Sciatic nerve (tissue), 2 donors: ENCODE measurements around the gene ZNF787. TPM values are rescaled to one million over a fixed set of nuclear protein-coding genes. Genes with fewer than 3 reads are reported as not detected.
"Not testable (repeated sequence)": the region's sequence is repeated elsewhere in the genome, so short reads cannot be mapped to it uniquely, and the experiment has no call there.

Source experiments
- ATAC-seq: fragments of 200-7000 bp; cut with Tn5 transposase; one replicate; pipeline ENCODE4 v1.9.1; 2020; ENCODE audit warnings: mild to moderate bottlenecking, moderate library complexity
- DNase-seq: peaks from one replicate; pipeline ENCODE4 v3.0.0-alpha.2; 2020; ENCODE audit warnings: low spot score
- intact Hi-C: fragments of 100-400 bp; cut with DNase I; formaldehyde crosslinking; loops from one replicate; pipeline ENCODE4 v1.14.2; 2022
- total RNA-seq: library from RNA; stranded (reverse); fragmentation: NEBNext Ultra II Directional; extraction: Animal tissue kit (Norgen Biotek cat#: 25700); gene quantifications from one replicate; pipeline ENCODE4 v1.2.1, GENCODE V29; 2021
- donor health status: DM: no; HTN: no; CAD: no.
- donor health status: DM: no; HTN: no; CAD: no.

The ZNF787 gene
- total RNA-seq = 24.6 TPM

- intact Hi-C loops = no loop called here
- DNase-seq = peak; percentile 99
- peak; percentile 98 for ATAC-seq
Observed at GRCh38 chr19:56121180-56122167, at the start of gene ZNF787. Gene ZNF787, minus strand, starts transcription at chr19:56121295. Its CDS starts 18,078 bp downstream, at chr19:56103217.

DNA sequence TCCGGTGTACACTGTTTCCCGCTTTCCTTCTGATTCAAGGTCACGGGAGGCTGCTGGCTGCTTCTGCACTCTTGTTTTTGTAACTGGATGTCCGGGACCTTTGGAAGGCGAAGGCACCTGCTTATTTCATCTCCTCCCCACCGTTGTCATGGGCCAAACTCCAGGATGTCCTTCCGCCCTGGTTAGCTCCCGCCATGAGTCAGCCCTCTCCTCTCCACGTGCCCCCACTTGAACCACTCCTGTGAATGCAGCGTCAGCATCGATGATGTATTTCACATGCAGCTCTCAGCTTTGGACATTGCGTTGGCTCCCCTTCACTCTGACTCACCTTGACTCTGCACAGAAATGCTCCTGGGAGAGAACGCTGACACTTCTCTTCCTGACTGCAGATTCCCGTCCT lies 49.2 kb upstream of the ZNF787 start:
- DNase-seq (no peak), ATAC-seq (no peak)
- intact Hi-C loops = no loop called here

GRCh38 chr19:56167064-56167578 lies 46.0 kb upstream of the ZNF787 start:
- ATAC-seq (no peak), DNase-seq (no peak)
- intact Hi-C loops = no loop called here

DNA sequence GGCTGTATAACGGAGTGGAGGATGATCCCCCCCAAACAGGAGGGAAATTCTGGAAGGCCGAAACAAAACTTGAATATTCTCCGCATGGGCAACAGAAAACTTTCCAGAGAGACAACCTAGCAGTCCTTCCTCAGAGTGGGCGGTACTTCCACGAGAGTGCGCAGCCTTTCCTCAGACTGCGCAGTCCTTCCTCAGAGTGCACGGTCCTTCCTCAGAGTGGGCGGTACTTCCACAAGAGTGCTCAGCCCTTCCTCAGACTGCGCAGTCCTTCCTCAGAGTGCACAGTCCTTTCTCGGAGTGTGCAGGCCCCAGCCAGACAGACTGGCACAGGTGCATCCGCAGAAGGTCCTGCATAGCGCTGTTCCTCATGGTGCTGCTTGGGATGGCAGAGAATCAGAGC lies 42.0 kb upstream of the ZNF787 start:
- no peak for DNase-seq
- ATAC-seq = no peak
- intact Hi-C loops = loop anchor here (5.0 kb wide), 1 partner anchor 81 kb away; no protein-coding TSS in a partner anchor

DNA sequence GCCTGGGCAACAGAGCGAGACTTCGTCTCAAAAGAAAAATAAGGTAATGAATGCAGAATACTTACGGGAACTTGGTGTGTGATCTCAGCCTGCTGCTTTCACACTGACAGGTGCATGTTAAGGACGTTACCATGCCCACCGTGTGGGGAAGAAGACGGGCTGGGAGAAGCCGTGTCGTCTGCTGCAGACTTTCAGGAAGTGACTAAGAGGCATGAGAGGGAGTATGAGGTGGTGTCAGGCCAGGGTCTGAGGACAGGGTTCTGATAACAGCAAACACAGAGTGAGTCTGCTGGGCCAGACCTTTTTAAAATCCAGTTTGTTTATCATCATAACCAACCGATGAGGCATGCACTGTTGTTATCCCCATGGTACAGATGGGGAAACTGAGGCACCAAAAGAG lies 41.2 kb upstream of the ZNF787 start:
- no peak for DNase-seq
- intact Hi-C loops = loop anchor here (5.0 kb wide), 1 partner anchor 80 kb away; no protein-coding TSS in a partner anchor
- ATAC-seq = no peak

DNA sequence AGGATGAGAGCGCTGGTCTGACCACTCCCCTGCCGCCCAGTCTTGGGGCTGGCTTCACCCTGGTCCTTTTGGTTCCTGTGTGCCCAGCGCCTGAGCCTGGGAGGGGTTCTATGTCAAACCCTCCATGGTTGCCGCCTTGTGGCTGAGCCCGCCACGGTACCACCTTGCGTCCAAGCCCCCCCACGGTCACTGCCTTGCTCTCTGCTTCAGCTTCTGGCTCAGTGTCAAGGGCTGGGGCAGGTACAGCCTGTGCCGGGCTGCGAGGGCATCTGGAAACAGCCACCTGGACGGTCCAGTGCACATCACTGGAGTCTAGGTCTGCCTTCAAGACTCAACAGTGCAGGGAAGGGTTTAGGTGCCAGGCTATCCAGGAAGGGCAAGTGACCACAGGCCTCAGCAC lies 40.4 kb upstream of the ZNF787 start:
- DNase-seq (no peak), ATAC-seq (no peak)
- intact Hi-C loops = loop anchor here (5.0 kb wide), 1 partner anchor 79 kb away; no protein-coding TSS in a partner anchor

GRCh38 chr19:56159622-56160271 lies 38.7 kb upstream of the ZNF787 start:
- ATAC-seq = no peak

GRCh38 chr19:56159009-56159559 lies 38.0 kb upstream of the ZNF787 start:
- no peak for ATAC-seq
- no peak for DNase-seq
- intact Hi-C loops = no loop called here

More at GRCh38 chr19:56159622-56160271, 38.7 kb upstream of the ZNF787 start:
- no peak for DNase-seq
- intact Hi-C loops = loop anchor here (5.0 kb wide), 1 partner anchor 77 kb away; no protein-coding TSS in a partner anchor

DNA sequence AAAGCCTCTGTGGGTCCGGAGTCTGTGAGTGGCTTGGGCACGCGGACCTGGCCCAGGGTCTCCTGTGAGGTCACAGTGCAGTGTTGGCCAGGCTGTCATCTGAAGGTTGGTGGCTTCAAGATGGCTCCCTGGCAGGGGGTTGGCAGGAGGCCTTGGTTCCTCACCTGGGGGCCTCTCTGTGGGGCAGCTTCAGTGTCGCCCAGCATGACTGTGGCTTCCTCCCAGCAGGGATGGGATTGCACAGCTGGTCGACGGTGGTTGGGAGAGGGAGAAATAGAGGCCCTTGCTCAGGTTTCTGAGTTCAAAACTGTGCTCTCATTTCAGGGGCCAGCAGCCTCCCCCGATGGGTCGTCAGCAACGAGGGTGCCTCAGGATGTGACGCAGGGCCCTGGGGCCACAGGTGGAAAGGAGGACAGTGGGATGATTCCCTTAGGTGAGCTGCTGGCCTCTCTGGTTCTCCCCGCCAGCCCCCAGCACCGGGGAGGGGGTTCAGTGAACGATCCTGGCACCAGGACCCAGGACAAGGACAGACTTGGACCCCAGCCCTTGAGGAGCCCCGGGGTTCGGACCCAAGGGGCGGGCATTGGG lies 37.2 kb upstream of the ZNF787 start:
- intact Hi-C loops = no loop called here
- no peak for ATAC-seq
- DNase-seq = no peak

- ATAC-seq (no peak), DNase-seq (no peak)
- intact Hi-C loops = no loop called here
Observed at GRCh38 chr19:56156768-56157167, 35.7 kb upstream of the ZNF787 start.

- peak; percentile 24 for ATAC-seq
- DNase-seq = no peak
- intact Hi-C loops = no loop called here
Observed at GRCh38 chr19:56155124-56155687, 34.1 kb upstream of the ZNF787 start.

- DNase-seq (no peak), ATAC-seq (no peak)
- intact Hi-C loops = no loop called here
Observed at GRCh38 chr19:56153507-56153906, 32.4 kb upstream of the ZNF787 start.

GRCh38 chr19:56152644-56153043 lies 31.5 kb upstream of the ZNF787 start:
- DNase-seq = no peak
- no peak for ATAC-seq
- intact Hi-C loops = no loop called here

- no peak for DNase-seq
- intact Hi-C loops = no loop called here
- no peak for ATAC-seq
Observed at GRCh38 chr19:56150358-56150757, 29.3 kb upstream of the ZNF787 start.

GRCh38 chr19:56149656-56150038 lies 28.6 kb upstream of the ZNF787 start:
- DNase-seq (no peak), ATAC-seq (no peak)
- intact Hi-C loops = no loop called here

- DNase-seq, intact Hi-C loops, ATAC-seq: not testable (repeated sequence)
Observed at GRCh38 chr19:56148955-56149655, 28.0 kb upstream of the ZNF787 start.

DNA sequence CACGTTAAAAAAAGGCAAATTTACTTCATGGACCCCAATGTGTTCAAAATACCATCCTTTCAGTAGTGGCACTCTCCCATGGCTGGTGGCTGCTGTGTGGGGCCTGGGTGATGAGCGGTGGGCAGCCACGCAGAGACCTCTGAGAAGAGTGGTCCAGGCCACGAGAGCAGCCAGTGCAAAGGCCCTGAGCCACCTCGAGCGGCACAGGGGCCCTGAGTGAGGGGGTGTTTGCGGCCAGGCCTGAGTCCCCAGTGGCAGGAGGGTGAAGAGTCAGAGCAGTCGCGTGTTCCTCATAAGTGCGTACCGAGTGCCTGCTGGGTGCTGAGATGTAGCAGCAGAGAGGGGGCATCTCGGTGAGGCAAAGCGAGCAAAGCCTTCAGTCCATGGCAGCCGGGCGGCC lies 27.0 kb upstream of the ZNF787 start:
- intact Hi-C loops = no loop called here
- no peak for DNase-seq
- ATAC-seq = no peak

DNA sequence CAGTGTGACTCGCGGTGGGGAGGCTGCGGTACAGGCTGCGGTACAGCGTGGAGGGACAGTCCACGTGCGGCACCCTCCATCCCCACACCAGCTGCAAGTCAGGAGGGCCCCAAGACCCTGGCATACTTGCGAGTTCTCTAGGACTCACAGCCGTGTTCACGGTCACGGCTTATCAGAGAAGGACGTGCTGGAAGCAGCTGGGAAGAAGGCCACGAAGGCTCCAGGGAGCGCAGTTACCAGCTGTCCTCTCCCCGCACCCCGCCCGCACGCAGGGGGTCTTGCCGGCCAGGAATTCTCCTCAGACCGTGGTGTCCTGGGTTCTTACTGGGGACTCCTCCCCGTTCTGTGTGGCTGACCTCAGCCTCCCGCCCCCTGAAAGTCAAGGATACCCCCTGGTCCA lies 26.2 kb upstream of the ZNF787 start:
- DNase-seq (no peak), ATAC-seq (no peak)
- intact Hi-C loops = no loop called here
